ENCODE data around the gene ZNF211.

Gene ZNF211

GRCh38 chr19:57637379-57637778, 4.4 kb downstream of the ZNF211 start:
- H3K9ac ChIP-seq (ENCODE audit: low read length), result no peak overlapping the region
- no peak overlapping the region for H3K4me2 ChIP-seq (ENCODE audit: low read depth, low read length, poor library complexity, severe bottlenecking)
- peaks cover 28% of the 10 kb centered on the region for H3K9me3 ChIP-seq (ENCODE audit: insufficient read depth, low read length)
- no peaks in the 10 kb centered on the region for H3K27me3 ChIP-seq (ENCODE audit: low read length)
- H3K9me2 ChIP-seq (replicated peaks; ENCODE audit: insufficient read depth, low read length), result no peaks in the 10 kb centered on the region
- H3F3A ChIP-seq (ENCODE audit: insufficient read depth), result no peaks in the 10 kb centered on the region
- H2AFZ ChIP-seq (ENCODE audit: low read depth, low read length, severe bottlenecking), result no peak overlapping the region
- no peak for TF ChIP-seq CTCF (IDR thresholded peaks at IDR 0.05; ENCODE audit: insufficient read depth, low read length, poor library complexity, severe bottlenecking)
- no peak for TF ChIP-seq EZH2phosphoT487 (conservative IDR thresholded peaks at IDR 0.05; ENCODE audit: low read length)
- H4K20me1 ChIP-seq (ENCODE audit: low read depth, low read length), result no peaks in the 10 kb centered on the region
- no peak overlapping the region for H3K27ac ChIP-seq (ENCODE audit: low read depth, low read length)
- peaks cover 66% of the 10 kb centered on the region for H3K36me3 ChIP-seq (ENCODE audit: low read length)
- no peaks in the 10 kb centered on the region for H3K79me2 ChIP-seq (ENCODE audit: insufficient read depth, low read length)
- no peak overlapping the region for H3K4me3 ChIP-seq (ENCODE audit: insufficient read depth, low read length, poor library complexity, severe bottlenecking)

DNA sequence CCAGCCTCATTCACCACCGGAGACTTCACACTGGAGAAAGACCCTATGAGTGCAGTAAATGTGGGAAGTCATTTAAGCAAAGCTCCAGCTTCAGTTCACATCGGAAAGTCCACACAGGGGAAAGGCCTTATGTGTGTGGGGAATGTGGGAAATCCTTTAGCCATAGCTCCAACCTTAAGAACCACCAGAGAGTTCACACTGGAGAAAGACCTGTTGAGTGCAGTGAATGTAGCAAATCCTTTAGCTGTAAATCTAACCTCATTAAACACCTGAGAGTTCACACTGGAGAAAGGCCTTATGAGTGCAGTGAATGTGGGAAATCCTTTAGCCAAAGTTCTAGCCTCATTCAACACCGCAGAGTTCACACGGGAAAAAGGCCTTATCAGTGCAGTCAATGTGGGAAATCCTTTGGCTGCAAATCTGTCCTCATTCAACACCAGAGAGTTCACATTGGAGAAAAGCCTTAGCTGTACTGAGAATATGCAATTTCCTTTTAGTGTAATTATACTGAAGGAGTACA, 8.8 kb downstream of the ZNF211 start:
- H3K4me2 ChIP-seq (ENCODE audit: low read depth, low read length, poor library complexity, severe bottlenecking), result no peak overlapping the region
- no peak overlapping the region for H2AFZ ChIP-seq (ENCODE audit: low read depth, low read length, severe bottlenecking)
- peaks cover 24% of the 10 kb centered on the region for H3K9me3 ChIP-seq (ENCODE audit: insufficient read depth, low read length)
- no peaks in the 10 kb centered on the region for H3K79me2 ChIP-seq (ENCODE audit: insufficient read depth, low read length)
- H3K4me3 ChIP-seq (ENCODE audit: insufficient read depth, low read length, poor library complexity, severe bottlenecking), result no peak overlapping the region
- TF ChIP-seq CTCF (IDR thresholded peaks at IDR 0.05; ENCODE audit: insufficient read depth, low read length, poor library complexity, severe bottlenecking), result no peak
- no peak for TF ChIP-seq EZH2phosphoT487 (conservative IDR thresholded peaks at IDR 0.05; ENCODE audit: low read length)
- H3F3A ChIP-seq (ENCODE audit: insufficient read depth), result no peaks in the 10 kb centered on the region
- H4K20me1 ChIP-seq (ENCODE audit: low read depth, low read length), result no peaks in the 10 kb centered on the region
- peaks cover 46% of the 10 kb centered on the region for H3K36me3 ChIP-seq (ENCODE audit: low read length)
- no peaks in the 10 kb centered on the region for H3K27me3 ChIP-seq (ENCODE audit: low read length)
- H3K9me2 ChIP-seq (replicated peaks; ENCODE audit: insufficient read depth, low read length), result no peaks in the 10 kb centered on the region
- H3K9ac ChIP-seq (ENCODE audit: low read length), result no peak overlapping the region
- no peak overlapping the region for H3K27ac ChIP-seq (ENCODE audit: low read depth, low read length)

DNA sequence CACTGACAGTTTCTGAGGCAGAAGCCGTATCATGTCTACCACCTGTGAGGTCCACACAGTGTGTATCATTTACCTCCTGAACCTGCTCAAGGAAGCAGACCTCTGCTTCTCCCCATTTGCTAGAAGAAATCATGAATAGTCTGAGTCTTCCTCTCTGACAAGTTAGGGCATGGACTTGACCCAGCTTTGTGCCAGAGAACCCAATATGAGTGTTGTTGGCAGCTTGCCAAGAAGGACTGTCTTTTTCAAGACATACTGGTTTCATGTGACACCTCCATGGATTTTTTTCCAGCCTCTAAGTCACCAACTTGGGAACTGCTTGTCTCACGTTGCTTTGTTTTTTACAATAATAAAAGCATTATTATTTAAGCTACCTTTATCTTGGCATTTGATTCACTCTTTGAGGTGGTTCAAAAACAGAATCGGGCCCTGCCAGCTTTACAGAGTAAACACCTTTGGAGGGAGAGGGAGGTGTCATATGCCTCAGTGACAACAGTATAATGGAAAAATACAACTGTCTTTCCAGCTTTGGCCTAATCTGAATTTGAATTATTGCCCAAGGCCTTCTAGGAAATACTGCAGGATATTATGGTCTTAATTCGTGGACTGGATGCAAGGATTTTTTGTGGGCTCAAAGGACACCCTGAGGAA, 9.6 kb downstream of the ZNF211 start:
- no peaks in the 10 kb centered on the region for H3K27me3 ChIP-seq (ENCODE audit: low read length)
- peaks cover 17% of the 10 kb centered on the region for H3K9me3 ChIP-seq (ENCODE audit: insufficient read depth, low read length)
- H3K4me2 ChIP-seq (ENCODE audit: low read depth, low read length, poor library complexity, severe bottlenecking), result no peak overlapping the region
- TF ChIP-seq EZH2phosphoT487 (conservative IDR thresholded peaks at IDR 0.05; ENCODE audit: low read length) (no peak), CTCF (IDR thresholded peaks at IDR 0.05; ENCODE audit: insufficient read depth, low read length, poor library complexity, severe bottlenecking) (no peak)
- H3K4me3 ChIP-seq (ENCODE audit: insufficient read depth, low read length, poor library complexity, severe bottlenecking), result no peak overlapping the region
- no peak overlapping the region for H3K27ac ChIP-seq (ENCODE audit: low read depth, low read length)
- no peaks in the 10 kb centered on the region for H3K9me2 ChIP-seq (replicated peaks; ENCODE audit: insufficient read depth, low read length)
- no peaks in the 10 kb centered on the region for H3K79me2 ChIP-seq (ENCODE audit: insufficient read depth, low read length)
- H2AFZ ChIP-seq (ENCODE audit: low read depth, low read length, severe bottlenecking), result no peak overlapping the region
- H4K20me1 ChIP-seq (ENCODE audit: low read depth, low read length), result no peaks in the 10 kb centered on the region
- no peaks in the 10 kb centered on the region for H3F3A ChIP-seq (ENCODE audit: insufficient read depth)
- peaks cover 39% of the 10 kb centered on the region for H3K36me3 ChIP-seq (ENCODE audit: low read length)
- H3K9ac ChIP-seq (ENCODE audit: low read length), result no peak overlapping the region
